H4 (cell line): ENCODE measurements around the gene DNAAF2. TPM values are rescaled to one million over a fixed set of nuclear protein-coding genes. Genes with fewer than 3 reads are reported as not detected.
"Not testable (repeated sequence)": the region's sequence is repeated elsewhere in the genome, so short reads cannot be mapped to it uniquely, and the experiment has no call there.

Experiments used
- DNase-seq: peaks from one replicate; pipeline ENCODE4 v3.0.0-alpha.2; 2015; ENCODE audit warnings: low spot score
- total RNA-seq: library from RNA; depleted of rRNA; stranded (reverse); fragments of >200 nt; shearing (Covaris generic); gene quantifications from 2 replicates; pipeline ENCODE4 v1.2.3, GENCODE V29; 2014; rRNA removed

The DNAAF2 gene
- total RNA-seq, 1 experiment from 2014 or later: 15.1 TPM

GRCh38 chr14:49584981-49585640, 49.9 kb downstream of the DNAAF2 start:
- DNase-seq: not testable (repeated sequence)

GRCh38 chr14:49584058-49584457, 51.0 kb downstream of the DNAAF2 start:
- no peak for DNase-seq

- no peak for DNase-seq
Measured at GRCh38 chr14:49583629-49584028, 51.4 kb downstream of the DNAAF2 start.

- DNase-seq: no peak
Measured at GRCh38 chr14:49582113-49582977, 52.7 kb downstream of the DNAAF2 start.

GRCh38 chr14:49581209-49582112, 53.6 kb downstream of the DNAAF2 start:
- DNase-seq: no peak

- DNase-seq: no peak
Measured at GRCh38 chr14:49579841-49580240, 55.2 kb downstream of the DNAAF2 start.

- DNase-seq: no peak
Measured at GRCh38 chr14:49578141-49578540, 56.9 kb downstream of the DNAAF2 start.

Other genes with a start within 250 kb of the DNAAF2 start
- gene RPS29, start 48.9 kb downstream of the DNAAF2 start, total RNA-seq: 6,941 and 8,566 TPM in 2 replicates
- 34.7 and 53.2 TPM in 2 replicates for gene LRR1, start 36.3 kb downstream of the DNAAF2 start, total RNA-seq
- gene RPL36AL, start 14.6 kb downstream of the DNAAF2 start, total RNA-seq: 316 and 358 TPM in 2 replicates
- 63.2 and 67.8 TPM in 2 replicates for gene MGAT2, start 14.4 kb downstream of the DNAAF2 start, total RNA-seq
- gene POLE2, start 53.0 kb upstream of the DNAAF2 start, total RNA-seq: 32.5 and 52.2 TPM in 2 replicates
- gene KLHDC1, start 57.9 kb upstream of the DNAAF2 start, total RNA-seq: 0.46 and 1.4 TPM in 2 replicates
- 41.2 and 42.4 TPM in 2 replicates for gene KLHDC2, start 132.9 kb upstream of the DNAAF2 start, total RNA-seq
- gene NEMF, start 217.5 kb upstream of the DNAAF2 start, total RNA-seq: 30.3 and 31.7 TPM in 2 replicates